HG02870 (cell line): Measurements from ENCODE around the gene SBSN.

Experiments used
- ATAC-seq: cut with Tn5 transposase; IDR thresholded peaks from one replicate; pipeline ENCODE4 v1.9.1; 2021; ENCODE audit warnings: mild to moderate bottlenecking, moderate library complexity; ENCODE audit not compliant: unreplicated experiment

Gene SBSN

DNA sequence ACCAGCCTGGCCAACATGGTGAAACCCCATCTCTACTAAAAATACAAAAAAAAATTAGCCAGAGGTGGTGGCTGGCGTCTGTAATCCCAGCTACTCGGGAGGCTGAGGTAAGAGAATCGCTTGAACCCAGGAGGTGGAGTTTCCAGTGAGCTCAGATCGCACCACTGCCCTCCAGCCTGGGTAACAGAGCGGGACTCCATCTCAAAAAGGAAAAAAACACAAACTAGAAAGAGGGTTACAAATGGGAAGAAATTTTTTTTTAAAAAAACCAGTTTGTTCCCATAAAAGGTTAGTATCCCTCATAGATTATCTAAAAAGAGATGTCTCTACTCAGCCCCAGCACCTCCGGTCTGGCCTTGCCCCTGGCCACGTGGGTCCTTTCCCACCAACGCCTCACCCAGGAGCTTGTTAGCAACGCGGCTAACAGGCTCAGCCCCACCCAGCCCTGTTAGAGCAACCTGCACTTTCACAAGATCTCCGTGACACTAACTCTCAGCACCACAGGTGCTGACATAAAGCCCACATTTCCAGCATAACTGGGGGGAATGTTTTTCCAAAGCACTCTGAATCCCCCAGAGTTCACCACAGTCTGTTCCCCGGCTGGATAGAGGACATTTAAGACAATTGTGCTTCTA lies 19.0 kb downstream of the SBSN start:
- no peak for ATAC-seq

DNA sequence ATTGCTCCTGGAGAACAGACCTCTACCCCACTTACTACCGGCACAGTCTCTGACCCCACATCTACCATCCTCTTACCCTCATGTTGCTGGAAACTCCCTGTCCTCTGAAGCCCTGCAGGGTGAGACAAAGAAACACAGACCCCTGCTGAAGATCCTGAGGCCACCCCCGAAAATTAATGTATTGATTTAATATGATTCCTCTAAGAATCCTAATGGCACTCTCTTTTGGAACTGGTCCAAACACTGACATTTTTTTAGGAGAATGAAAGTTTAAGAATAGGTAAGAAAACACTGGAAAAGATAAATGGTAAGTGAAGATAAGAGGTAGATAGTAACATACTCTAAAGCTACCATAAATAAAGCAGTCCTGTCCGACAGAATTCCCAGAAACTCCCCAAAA lies 20.0 kb downstream of the SBSN start:
- no peak for ATAC-seq

DNA sequence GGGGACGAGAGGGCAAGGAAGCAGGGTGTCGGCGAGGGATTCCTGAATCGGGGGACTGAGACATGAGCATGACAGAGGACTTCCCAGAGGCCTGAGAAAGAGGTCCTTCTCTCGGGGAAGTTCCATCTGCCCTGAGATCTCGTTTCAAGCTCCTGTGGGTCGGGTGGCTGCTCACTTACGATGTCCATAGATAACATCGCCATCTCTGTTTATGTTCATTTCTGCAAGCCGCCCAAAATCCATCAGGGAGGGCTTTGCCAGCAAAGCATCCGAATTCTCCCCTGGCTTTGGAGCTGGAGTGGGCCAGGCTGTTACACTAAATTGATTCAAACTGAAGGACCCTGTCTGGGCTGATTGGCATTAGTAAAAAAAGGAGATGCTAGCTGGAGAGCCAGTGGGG lies 20.6 kb downstream of the SBSN start:
- ATAC-seq = no peak

DNA sequence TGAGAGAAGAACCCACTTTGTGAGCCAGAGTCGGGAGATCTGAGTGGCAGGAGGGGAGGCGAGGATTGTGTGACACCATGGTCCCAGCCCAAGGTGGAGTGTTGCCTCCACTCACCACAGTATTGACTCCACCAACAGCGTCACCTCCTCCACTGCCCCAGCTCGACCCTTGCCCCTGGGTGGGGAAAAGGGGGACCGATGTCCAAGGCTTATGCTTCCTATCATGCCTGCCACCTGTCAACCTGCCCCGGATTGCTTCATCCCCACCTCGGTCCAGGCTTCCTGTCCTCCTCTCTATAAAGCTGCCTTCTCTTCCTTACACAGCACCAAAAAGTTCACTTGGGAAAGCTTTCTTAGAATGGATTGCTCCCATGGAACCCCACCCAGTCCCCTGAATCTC lies 22.1 kb downstream of the SBSN start:
- ATAC-seq = no peak

DNA sequence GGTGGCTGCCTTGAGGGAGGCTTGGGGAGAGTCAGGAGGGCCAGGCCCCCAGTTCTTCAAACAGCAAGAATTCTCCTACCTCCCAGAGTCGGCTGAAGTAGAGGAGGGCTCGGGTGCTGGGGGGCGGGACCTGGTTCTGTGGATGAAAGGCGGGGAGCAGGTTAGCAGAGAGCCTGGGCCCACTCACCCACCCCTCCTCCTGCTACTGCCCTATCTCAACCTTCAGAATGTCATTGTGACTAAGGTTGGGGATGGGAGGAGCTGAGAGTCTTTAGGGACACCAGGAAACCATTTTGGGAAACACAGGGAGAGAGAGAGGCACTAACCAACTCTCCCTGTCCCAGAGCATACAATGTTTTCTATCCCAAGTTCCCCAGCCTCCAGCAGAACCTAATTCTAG lies 25.4 kb downstream of the SBSN start:
- ATAC-seq = no peak

DNA sequence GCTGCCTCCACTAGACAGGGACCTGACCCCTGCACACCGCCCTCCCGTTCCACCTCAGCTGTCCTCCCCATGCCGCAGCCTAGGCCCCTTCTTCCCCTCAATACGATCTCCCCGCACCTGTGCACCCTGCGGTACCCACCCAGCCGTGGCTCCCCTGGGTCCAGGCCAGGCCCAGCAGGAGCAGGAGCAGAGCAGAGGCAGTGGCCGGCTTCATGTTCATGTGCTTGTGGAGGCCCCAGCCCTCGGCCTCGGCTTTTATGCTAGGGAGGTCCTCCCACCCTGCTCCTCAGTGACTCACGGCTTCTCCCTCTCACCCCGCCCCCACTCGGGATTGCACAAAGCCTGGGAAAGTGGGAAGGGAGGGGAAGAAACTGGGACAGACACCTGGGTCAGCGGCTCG lies 26.4 kb downstream of the SBSN start:
- no peak for ATAC-seq

DNA sequence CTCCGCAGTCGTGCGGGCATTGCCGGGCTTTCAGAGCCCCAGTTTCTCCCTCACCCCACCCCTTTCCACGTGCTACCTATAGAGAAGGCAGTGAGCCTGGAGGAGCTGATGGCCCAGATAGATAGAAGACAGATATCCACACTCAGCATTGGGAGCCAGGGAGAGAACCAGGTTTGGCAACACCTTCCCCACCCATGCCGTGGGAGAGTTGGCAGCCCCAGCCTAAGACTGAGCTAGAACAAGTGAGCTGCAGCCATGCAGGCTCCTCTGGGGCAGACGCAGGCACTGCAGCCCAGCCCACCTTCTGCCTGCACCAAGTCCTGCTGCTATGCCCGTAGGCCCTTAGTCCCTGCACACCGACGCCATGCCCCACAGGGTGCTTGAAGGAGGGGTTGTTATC lies 27.5 kb downstream of the SBSN start:
- ATAC-seq = no peak

DNA sequence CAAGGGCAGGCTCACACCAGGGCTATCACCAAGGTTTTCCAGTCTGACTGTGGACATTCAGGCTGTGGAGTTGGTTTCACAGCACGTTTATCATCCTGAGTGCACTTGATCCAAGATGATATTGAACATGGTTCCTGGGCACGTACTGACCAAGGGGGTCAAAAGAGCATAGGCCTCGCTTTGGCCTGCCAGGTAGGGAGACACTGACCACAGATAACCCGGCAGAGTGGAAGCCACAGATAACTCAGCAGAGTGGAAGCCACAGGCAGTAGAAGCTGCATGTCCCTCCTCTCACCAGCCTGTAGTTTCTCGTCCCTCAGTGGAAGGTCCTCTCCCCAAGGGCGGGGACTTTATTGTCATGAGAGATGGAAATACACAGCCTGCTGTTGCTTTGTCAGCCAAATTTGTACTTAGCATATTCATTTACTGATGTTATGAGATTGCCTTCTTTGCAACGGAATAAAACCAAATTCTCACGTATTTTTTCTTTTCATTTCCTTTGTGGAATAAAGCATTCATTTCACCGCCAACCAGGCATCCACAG lies 29.1 kb downstream of the SBSN start:
- no peak for ATAC-seq

DNA sequence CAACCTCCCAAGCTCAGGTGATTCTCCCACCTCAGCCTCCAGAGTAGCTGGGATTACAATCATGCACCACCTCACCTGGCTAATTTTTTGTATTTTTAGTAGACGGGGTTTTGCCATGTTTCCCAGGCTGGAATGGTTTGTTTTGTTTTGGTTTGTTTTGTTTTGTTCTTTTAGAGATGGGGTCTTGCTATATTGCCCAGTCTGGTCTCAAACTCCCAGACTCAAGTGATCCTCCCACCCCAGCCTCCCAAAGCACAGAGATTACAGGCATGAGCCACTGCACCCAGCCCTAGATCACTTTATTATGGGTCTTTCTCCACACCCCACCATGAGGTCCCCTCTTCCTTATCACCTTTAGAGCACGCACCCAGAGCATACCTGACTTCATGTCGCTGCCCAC lies 29.9 kb downstream of the SBSN start:
- ATAC-seq = no peak

DNA sequence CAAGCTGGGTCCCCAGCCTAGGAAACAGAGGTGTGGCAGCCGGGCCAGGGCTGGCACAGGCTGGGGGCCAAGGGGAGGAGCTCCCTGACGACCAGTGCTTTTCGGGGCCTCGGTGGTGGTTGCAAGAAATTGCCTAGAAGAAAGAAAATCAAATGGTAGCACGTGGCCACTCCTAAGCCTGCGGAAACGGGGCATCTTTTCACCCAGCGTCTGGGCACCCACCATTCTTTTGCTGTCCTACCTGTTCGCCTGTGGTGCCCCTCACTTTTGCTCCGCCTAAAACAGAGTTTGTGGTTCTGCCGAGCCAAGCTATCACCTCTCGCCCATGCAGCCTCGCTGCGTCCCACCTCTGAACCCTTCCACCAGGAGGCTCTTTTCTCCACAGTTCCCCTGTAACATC lies 30.7 kb downstream of the SBSN start:
- no peak for ATAC-seq

DNA sequence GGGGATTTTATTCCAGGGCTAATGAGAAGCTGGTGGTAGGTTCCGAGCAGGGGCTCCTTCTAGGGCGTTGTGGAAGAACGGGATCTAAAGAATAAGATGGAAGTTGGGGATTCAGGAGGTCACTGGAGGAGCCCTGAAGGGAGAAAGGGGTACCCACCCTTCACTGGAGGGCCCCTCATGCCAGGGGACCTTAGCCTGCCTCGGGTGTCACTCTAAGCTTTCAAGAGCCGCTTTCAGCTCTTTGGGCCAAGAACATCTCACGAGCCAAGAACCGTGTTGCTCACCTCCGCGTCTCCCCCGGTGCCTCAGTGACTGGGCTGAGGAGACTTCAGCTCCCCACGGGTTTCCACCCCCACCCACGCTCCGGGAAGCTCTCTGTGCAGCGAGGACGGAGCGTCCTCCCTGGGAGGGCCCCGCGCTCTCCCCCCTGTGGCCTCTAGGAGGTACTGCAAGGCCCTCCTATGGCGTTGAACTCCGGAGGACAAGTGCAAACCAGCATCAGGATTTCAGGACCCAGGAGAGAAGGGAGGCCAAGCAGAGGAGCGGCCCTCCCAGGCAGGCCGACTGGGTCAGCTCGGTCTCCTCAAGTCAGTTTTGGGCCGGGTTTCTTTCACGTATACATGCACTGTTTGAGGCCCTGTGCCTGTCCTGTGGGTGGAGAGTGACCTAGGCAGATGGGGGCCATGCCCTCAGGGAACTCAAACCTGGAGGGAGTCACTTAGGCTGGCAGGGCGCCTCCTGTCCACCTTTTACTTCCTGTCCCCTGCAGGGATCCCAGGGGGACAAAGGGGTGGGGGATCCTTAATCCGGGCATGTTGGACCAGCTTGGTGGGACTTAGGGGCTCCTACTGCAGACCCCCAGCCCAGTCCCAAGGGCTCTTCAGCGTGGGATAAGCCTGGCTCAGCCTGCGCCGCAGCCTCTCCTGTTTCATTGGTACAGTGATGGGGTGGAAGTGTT lies 32.7 kb downstream of the SBSN start:
- no peak for ATAC-seq

DNA sequence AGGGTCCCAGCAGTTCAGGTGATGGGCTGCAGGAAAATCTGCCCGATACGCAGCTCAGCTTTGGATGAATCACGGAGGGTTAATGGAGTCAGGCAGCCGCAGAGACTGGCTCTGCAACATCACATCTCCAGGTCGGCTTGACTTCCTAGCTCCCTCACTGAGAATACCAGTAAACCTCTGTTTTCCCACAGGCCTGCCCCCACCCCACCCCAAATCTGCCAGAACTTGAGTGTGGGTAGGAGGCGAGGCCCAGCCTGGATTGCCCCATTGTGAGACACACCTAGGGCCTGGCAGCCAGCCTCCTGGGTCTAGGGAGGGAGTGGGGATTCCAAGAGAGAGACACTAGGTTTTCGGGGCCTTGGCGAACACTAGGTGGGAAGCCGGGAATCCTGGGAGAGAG lies 34.1 kb downstream of the SBSN start:
- ATAC-seq = no peak

DNA sequence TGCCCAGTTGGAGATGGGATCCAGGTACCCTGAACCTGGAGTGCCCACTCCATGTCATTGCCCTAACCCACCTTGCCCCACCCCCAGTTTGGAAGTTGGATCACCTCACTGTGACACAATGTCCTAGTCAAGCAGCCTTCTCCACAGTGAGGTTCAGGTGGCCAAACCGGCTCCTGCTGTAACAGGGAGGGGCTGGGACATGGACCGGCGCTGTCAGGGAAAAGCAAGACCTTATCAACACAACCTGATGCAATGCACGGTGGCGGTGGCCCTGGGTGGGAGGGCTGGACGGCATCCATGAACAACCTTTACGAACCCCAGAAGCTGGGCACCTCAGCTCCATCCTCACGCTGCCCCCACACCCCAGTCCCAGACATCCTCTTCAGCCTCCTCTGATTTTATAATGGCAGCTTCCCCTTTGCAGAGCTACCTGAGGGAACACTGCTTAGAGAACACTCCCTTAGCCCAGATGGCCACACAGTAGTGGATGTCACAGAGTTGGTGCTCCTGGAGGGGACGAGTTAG lies 36.2 kb downstream of the SBSN start:
- no peak for ATAC-seq

DNA sequence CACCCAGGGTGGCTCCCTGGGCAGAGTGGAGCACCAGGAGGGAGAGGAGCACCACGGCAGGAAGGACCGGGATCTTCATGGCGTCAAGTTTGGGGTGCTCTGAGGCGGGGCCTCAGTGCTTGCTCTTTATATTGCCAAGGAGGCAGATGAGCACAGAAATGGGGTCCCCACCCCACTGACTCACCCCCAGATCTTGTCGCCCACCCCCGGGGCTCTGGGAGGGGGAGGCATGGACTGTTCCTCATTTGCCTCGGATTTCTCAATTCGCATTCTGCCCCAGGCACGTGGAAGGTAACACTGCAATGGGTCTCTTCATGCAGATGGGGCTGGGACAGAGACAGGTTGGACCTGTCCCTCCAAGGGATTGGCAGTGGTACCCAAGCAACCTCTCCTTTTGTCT lies 37.7 kb downstream of the SBSN start, which contains the start of gene KRTDAP:
Gene KRTDAP (minus strand): TSS at position 101 of the 400 bp plus-strand sequence. CDS start 22 bp downstream, at position 79.
- ATAC-seq = no peak

DNA sequence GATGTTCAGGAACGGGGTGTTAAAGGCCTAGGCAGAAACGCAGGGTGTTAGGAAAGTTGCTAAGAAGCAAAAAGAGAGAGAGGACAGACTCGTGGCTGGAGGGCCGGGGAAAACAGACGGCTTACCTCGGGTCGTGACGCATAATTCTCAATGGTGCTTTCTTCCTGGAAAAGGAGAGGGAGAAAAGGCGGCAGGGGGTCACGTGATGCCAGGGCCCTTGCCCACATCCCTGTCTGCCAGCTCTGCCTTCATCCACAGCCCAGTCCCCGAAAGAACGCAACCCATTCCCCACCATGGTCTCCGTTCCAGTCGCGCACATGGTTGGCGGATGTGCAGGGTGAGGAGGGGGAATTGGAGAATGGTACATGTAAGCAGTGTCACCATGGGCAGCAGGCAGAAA lies 39.4 kb downstream of the SBSN start:
- no peak for ATAC-seq

DNA sequence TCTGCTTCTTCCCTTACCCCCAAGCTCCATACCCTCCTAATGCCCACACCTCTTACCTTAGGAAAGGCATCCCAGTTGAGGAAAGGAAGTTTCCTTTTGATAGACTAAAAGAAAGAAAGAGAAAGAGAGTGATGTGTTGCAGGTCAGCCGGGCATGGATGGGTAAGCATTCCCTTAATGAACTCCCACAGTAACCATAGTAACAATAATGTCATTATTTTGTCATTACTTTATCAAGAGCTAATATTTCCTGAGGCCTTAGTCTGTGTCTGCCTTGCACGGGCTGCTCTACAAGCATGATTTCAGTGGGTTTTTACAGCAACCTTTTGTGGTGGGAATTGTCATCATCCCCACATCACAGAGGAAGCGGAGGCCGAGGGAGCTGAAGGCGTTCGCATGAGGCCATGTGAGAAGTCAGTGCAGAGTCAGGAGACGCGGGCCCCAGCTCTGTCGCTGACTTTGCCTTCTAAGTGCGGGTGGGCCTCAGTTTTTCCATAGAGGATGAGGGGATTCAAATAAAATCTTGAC lies 40.4 kb downstream of the SBSN start:
- no peak for ATAC-seq

DNA sequence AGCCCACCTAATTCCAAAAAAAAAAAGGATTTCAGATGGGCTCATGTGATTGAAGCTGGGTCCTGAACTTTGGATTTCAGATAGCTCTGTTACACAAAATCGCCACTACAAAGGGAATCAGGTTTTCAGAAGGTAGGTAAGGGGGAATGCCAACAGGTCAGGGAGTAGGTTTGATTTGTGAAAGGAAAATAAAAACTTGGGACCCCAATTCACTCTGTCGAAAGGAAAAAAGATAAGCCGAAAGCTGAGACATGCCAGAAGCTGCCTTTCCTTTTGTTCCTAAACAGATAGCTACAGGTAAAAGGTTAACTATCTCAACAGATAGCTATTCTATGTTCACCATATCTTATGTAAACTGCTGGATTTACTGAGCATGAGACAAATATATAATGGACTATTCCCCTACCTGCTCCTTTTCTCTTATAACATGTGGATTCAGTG lies 41.8 kb downstream of the SBSN start:
- ATAC-seq = no peak

DNA sequence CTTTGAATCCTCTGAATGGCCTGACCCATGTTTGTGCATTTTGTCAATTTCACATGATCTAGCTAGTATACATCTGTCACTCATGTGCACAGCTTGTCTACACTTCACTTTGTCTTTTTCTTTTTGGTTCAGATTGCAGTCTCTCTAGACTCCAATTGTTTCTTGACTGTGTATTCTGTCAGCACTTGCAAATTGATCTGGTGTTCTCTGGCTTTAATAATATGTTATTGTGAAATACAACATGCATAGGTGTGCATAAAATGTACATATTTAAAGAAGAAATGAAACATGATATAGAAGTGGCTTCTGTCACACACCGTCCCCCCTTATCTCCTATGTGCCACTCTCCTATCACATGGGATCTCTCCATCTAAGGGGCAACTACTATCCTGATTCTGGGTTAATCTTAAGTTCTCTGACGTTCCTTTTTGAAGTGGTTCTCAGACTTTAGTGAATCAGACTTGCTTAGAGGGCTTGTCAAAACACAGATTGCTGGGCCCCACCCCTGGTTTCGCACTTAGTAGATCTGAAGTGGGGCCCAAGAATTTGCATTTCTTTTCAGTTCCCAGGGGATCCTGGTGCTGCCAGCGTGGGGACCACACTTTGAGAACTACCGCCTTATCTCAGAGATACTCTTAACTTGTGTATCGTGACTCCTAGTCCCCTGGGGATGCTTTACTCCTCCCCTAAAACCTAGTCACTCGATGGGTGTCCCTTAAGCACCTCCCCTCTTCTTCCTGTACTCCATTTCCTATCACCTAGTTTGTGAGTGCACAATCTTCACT lies 43.7 kb downstream of the SBSN start:
- no peak for ATAC-seq

DNA sequence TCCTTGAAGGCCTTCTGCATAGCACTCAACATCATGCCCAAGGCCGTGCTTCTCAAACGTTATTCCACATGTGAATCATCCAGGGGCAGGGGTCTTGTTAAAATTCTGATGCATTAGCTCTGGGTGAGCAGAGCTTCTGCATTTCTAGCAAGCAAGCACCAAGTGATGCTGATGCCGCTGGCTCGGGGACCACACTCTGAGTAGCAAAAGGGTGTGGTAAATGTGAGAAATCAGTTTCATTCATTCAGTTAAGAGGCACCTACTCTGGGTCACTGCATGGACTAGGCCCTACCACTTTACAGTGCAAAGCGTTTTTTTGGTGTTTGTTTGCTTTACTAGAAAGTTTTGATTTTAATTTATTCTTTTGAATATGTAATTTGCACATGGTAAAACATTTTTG lies 45.0 kb downstream of the SBSN start:
- ATAC-seq = no peak

DNA sequence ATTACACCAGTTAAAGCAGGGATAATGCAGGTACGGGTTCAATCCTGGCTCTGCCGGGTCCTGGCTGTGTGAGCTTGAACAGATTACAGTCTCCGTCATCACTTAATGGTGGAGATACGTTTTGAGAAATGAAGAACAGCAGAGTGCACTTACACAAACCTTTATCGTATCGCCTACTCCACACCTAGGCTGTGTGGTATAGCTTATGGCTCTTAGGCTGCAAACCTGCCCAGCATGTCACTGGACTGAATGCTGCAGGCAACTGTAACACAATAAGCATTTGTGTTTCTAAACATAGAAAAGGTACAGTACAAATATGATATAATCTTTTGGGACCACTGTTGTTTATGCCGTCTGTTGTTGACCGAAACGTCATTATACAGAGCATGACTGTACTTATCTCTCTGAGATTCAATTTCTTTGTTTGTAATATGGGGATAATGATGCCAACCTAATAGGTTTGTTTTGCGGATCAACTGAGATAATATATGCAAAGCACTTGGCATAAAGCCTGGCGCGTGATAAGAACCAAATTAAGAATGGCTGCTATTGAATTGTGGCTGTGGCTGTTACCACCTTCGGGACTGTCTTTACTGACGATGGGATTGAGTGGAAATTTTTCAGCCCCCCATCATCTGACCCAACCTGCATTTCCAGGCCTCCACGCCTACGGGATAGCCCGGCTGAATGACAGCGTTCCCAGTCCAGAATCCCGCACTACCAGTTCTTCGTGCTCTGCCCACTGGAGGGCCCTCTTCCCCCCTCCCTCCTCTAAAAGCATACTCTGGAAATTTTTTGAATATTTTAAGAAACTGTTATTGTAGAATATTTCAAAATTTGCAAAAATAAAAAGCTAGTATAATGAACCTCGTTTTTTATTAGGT lies 49.1 kb downstream of the SBSN start:
- no peak for ATAC-seq
